Stimulated activated CD4-positive, alpha-beta T cell treated with anti-CD3 and anti-CD28 coated beads, Interleukin-2, amount 100 ng/mL, for 48 hours (primary cell): ENCODE measurements around the gene NPY5R.

Experiments used
- DNase-seq, 2 donors: peaks; one replicate each; pipeline ENCODE4 v3.0.0-alpha.2; 2020

NPY5R gene

GRCh38 chr4:163343604-163344146 lies at the start of gene NPY5R:
TSS of gene NPY5R (plus strand) at chr4:163343892. CDS start at chr4:163350274, 6,382 bp downstream.
- DNase-seq, result no peak

- DNase-seq, result no peak
Observed at GRCh38 chr4:163295138-163295537, 48.6 kb upstream of the NPY5R start.

GRCh38 chr4:163300445-163300844 lies 43.2 kb upstream of the NPY5R start:
- DNase-seq, result no peak

GRCh38 chr4:163303069-163303468 lies 40.6 kb upstream of the NPY5R start:
- no peak for DNase-seq

- DNase-seq, result no peak
Observed at GRCh38 chr4:163309466-163309865, 34.2 kb upstream of the NPY5R start.

- no peak for DNase-seq
Observed at GRCh38 chr4:163317110-163317509, 26.6 kb upstream of the NPY5R start.

- DNase-seq, result no peak
Observed at GRCh38 chr4:163330916-163331628, 12.6 kb upstream of the NPY5R start.

- no peak for DNase-seq
Observed at GRCh38 chr4:163331629-163332376, 11.9 kb upstream of the NPY5R start.

- peak in 1 of 2 donors; percentile 26 for DNase-seq
Observed at GRCh38 chr4:163332526-163333406, 10.9 kb upstream of the NPY5R start, which contains the start of gene NPY1R. TSS of gene NPY1R (minus strand) at chr4:163332596. CDS start at chr4:163326554, 6,042 bp downstream.

- no peak for DNase-seq
Observed at GRCh38 chr4:163335384-163335783, 8.3 kb upstream of the NPY5R start.

GRCh38 chr4:163344147-163345125 lies 744 bp downstream of the NPY5R start:
- no peak for DNase-seq

GRCh38 chr4:163350672-163351071 lies 7.0 kb downstream of the NPY5R start:
- no peak for DNase-seq

GRCh38 chr4:163353054-163353453 lies 9.4 kb downstream of the NPY5R start:
- no peak for DNase-seq

- DNase-seq, result no peak
Observed at GRCh38 chr4:163356104-163356503, 12.4 kb downstream of the NPY5R start.

- no peak for DNase-seq
Observed at GRCh38 chr4:163367651-163368050, 24.0 kb downstream of the NPY5R start.

GRCh38 chr4:163372029-163372428 lies 28.3 kb downstream of the NPY5R start:
- no peak for DNase-seq

- no peak for DNase-seq
Observed at GRCh38 chr4:163378661-163379060, 35.0 kb downstream of the NPY5R start.

- no peak for DNase-seq
Observed at GRCh38 chr4:163380703-163381102, 37.0 kb downstream of the NPY5R start.

- DNase-seq, result no peak
Observed at GRCh38 chr4:163382178-163382869, 38.6 kb downstream of the NPY5R start.

- no peak for DNase-seq
Observed at GRCh38 chr4:163384434-163384833, 40.7 kb downstream of the NPY5R start.

- DNase-seq, result no peak
Observed at GRCh38 chr4:163384926-163385325, 41.2 kb downstream of the NPY5R start.
